Measurements from ENCODE around the gene MTHFS.

MTHFS gene

DNA sequence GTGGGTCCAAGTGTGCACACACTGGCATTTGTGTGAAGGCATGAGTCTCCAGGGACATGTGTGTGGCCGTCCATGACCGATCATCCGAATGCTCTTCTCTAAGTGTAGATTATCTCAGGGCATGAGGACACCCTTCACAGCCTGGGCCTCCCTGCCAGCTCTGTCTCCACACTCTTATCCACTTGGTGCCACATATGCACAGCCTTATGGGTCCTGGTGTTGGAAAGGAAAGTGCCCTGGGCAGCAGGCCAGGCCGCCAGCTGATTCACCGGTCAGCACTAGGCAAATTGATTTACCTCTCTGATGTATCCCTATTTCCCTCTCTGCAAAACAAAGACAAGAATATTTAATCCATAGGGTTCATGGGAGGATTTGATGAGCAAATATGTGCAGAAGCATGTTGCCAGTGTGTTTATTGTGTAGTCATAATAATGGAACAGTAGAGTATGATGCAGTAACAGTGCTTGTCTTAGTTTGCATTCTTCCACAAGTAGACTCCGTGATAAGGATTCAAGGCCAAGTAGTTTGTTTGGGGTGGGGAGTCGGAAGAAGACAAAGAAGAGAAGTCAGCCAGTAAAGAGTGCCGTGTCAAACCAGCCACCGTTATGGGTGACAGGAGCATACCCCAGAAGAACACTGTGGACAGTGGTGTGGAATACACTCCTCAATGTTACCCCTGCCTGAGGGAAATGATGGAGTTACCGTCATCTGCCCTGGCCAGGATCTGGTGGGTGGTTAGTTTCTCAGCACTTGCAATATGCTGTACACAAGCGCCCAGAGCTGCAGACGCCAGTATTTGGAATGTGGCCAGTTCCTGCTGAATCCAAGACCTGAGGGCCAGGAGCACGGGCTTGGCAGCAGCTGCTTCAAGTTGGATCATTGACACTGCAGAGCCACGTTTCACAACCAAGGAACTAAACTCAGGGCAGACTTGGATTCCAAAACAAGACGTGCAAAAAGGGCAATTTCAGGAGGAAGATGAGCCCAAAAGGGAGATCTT lies 85.1 kb downstream of the MTHFS start:
- DNase-seq: no peak

GRCh38 chr15:79804838-79805237 lies 92.0 kb downstream of the MTHFS start:
- no peak for DNase-seq

DNA sequence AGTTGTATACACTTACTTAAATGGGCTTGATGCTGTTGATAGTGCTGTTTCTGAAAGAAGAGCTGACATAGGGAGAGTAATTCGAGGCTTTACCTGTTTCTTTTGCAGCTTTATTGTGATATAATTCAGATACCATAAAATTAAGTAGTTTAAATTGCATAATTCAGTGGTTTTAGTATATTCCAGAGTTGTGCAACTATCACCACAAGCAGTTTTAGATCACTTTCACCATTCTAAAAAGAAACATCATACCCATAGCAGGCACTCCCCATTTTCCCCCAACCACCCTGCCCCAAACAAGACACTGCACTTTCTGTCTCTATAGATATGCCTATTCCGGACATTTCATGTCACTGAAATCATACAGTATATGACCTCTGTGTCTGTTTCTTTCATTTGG lies 98.5 kb downstream of the MTHFS start:
- DNase-seq: no peak
